ENCODE results near the gene EPB41L3.

GRCh38 chr18:5475267-5475666 is 68.5 kb downstream of the EPB41L3 start:
- TF ChIP-seq RAD21 (IDR thresholded peaks at IDR 0.05; ENCODE audit: low read depth), result no peak
- no peak for TF ChIP-seq USF1 (IDR thresholded peaks at IDR 0.05)
- TF ChIP-seq MAX (IDR thresholded peaks at IDR 0.05), result no peak
- TF ChIP-seq YY1 (IDR thresholded peaks at IDR 0.05; ENCODE audit: low read depth), result no peak

Data from Ishikawa (cell line).